HEK293T (cell line): ENCODE measurements around the gene KCNK6.

Source experiments
- CTCF ChIA-PET: fragments of 350-600 bp; formaldehyde crosslinking; extraction: SDS; loops from one replicate; lab custom pipeline; 2021; ENCODE audit warnings: antibody characterized with exemption, inconsistent platforms; lab: Yijun Ruan, JAX
- POLR2A ChIA-PET: fragments of 350-600 bp; formaldehyde crosslinking; extraction: SDS; loops from one replicate; lab custom pipeline; 2020; ENCODE audit warnings: antibody characterized with exemption, inconsistent platforms; lab: Yijun Ruan, JAX
- DNase-seq: peaks from one replicate; pipeline ENCODE4 v3.0.0; 2012; ENCODE audit warnings: mixed read lengths; ENCODE audit errors: extremely low spot score
- ARNT ChIP-seq: fragments of 450-650 bp; IDR thresholded peaks from 2 replicates; pipeline ENCODE4 v1.6.1; 2017; ENCODE audit warnings: mild to moderate bottlenecking
- BHLHE40 ChIP-seq: fragments of 450-650 bp; IDR thresholded peaks from 2 replicates; pipeline ENCODE4 v1.6.1; 2016; ENCODE audit warnings: mild to moderate bottlenecking, moderate library complexity, borderline replicate concordance
- CTBP1 ChIP-seq: fragments of 450-650 bp; IDR thresholded peaks from 2 replicates; pipeline ENCODE4 v1.6.1; 2016; ENCODE audit warnings: borderline replicate concordance
- ELF4 ChIP-seq: fragments of 450-650 bp; IDR thresholded peaks from 2 replicates; pipeline ENCODE4 v1.6.1; 2017; ENCODE audit warnings: antibody characterized with exemption
- FOXA1 ChIP-seq: fragments of 450-650 bp; IDR thresholded peaks from 2 replicates; pipeline ENCODE4 v1.6.1; 2016; ENCODE audit warnings: mild to moderate bottlenecking
- FOXK2 ChIP-seq: fragments of 450-650 bp; IDR thresholded peaks from 2 replicates; pipeline ENCODE4 v1.6.1; 2016; ENCODE audit warnings: mild to moderate bottlenecking
- FOXM1 ChIP-seq: fragments of 450-650 bp; IDR thresholded peaks from 2 replicates; pipeline ENCODE4 v1.6.1; 2017; ENCODE audit warnings: mild to moderate bottlenecking, borderline replicate concordance
- HDGF ChIP-seq: fragments of 450-650 bp; IDR thresholded peaks from 2 replicates; pipeline ENCODE4 v1.6.1; 2017; ENCODE audit warnings: antibody characterized with exemption, borderline replicate concordance
- L3MBTL2 ChIP-seq: fragments of 450-650 bp; conservative IDR thresholded peaks from 2 replicates; pipeline ENCODE4 v1.6.1; 2016; ENCODE audit warnings: mild to moderate bottlenecking
- LEF1 ChIP-seq: fragments of 450-650 bp; IDR thresholded peaks from 2 replicates; pipeline ENCODE4 v1.6.1; 2017; ENCODE audit warnings: mild to moderate bottlenecking, borderline replicate concordance
- NFRKB ChIP-seq: fragments of 450-650 bp; IDR thresholded peaks from 2 replicates; pipeline ENCODE4 v1.6.1; 2016; ENCODE audit warnings: mild to moderate bottlenecking, moderate library complexity
- PKNOX1 ChIP-seq: fragments of 450-650 bp; IDR thresholded peaks from 2 replicates; pipeline ENCODE4 v1.6.1; 2016
- SP1 ChIP-seq: fragments of 450-650 bp; IDR thresholded peaks from 2 replicates; pipeline ENCODE4 v1.6.1; 2017
- SUZ12 ChIP-seq: fragments of 450-650 bp; IDR thresholded peaks from 2 replicates; pipeline ENCODE4 v1.6.1; 2016; ENCODE audit warnings: mild to moderate bottlenecking
- TARDBP ChIP-seq: fragments of 450-650 bp; IDR thresholded peaks from 2 replicates; pipeline ENCODE4 v1.6.1; 2016
- ZNF384 ChIP-seq: fragments of 450-650 bp; IDR thresholded peaks from 2 replicates; pipeline ENCODE4 v1.6.1; 2016

The KCNK6 gene

DNA sequence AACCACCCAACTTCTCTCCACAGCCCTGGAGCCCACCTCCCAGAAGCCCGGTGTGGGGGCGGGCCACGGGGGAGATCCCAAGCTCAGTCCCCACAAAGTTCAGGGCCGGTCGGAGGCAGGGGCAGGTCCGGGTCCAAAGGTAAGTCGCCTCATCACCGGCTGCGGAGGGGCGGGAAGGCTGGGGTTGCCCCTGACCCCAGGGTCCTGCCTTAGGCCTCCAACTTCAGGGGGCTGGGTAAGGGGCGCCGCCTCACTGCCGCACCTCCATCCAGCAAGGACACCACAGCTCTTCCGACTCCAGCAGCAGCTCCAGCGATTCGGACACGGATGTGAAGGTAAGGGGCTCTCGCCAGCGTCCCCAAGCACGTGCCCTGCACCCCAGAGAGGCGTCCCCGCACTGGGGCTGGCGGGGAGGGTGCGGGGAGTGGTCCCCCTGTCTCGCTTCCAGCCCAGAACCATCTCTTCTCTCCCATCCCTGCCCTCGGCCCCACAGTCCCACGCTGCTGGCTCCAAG lies 15.2 kb upstream of the KCNK6 start:
- no peak for DNase-seq
- ChIA-PET POLR2A (no interaction called here), CTCF (no interaction called here)
- TF ChIP-seq TARDBP (no peak), CTBP1 (no peak), BHLHE40 (no peak), ZNF384 (no peak), NFRKB (no peak)

DNA sequence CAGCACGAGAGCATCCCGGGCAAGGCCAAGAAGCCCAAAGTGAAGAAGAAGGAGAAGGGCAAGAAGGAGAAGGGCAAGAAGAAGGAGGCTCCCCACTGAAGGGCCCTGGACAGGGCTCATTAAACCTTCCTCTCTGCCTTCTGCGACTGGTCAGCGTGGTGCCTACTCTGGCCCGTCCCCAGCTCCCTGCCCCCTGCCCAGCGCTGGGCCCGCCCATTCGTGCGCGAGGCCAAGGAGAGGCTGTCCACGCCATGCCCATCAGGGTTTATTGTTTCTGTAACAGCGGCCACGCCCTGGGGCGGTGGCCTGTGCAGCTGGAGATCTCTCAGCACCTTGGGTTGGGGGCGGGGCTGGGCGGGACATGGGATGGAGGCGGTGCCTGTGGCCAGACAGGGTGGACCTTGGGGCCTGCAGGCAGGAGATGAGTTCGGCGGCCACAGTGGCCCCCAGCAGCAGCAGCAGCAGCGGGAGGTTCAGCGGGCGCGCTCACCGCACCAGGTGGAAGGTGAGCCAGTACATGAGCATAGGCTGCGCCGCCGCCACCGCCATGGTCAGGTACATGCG lies 14.7 kb upstream of the KCNK6 start:
- ChIA-PET POLR2A (no interaction called here), CTCF (no interaction called here)
- DNase-seq, result peak; percentile 36
- TF ChIP-seq ZNF384 (no peak), HDGF (no peak), PKNOX1 (0 out of 2 replicates have a peak, but pooled peaks have one; percentile 19), ARNT (no peak), CTBP1 (no peak), SUZ12 (no peak), FOXA1 (no peak)

DNA sequence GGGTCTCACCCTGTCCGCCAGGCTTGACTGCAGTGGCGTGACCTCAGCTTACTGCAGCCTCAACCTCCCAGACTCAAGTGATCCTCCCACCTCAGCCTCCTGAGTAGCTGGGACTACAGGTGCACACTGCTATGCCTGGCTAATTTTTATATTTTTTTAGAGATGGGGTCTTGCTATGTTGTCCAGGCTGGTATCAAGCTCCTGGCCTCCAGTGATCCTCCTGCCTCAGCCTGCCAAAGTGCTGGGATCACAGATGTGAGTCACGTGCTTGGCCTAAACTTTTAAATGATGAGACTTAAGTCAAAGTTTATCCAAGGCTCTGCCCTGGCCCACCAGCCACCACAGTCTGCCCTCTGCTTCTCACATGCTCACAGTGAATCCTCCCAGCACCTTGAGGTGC lies 13.4 kb upstream of the KCNK6 start:
- no peak for TF ChIP-seq FOXM1
- no peak for TF ChIP-seq SP1
- no peak for TF ChIP-seq PKNOX1
- no peak for TF ChIP-seq FOXA1
- TF ChIP-seq ELF4, result no peak
- no peak for TF ChIP-seq ZNF384
- TF ChIP-seq SUZ12, result no peak
- TF ChIP-seq CTBP1, result no peak
- TF ChIP-seq ARNT, result no peak
- no peak for TF ChIP-seq TARDBP
- TF ChIP-seq FOXK2, result no peak
- no peak for TF ChIP-seq HDGF
- no peak for TF ChIP-seq LEF1
- no peak for TF ChIP-seq NFRKB
- no peak for TF ChIP-seq BHLHE40
- no peak for TF ChIP-seq L3MBTL2
- POLR2A ChIA-PET, result no interaction called here
- CTCF ChIA-PET, result no interaction called here
- no peak for DNase-seq

DNA sequence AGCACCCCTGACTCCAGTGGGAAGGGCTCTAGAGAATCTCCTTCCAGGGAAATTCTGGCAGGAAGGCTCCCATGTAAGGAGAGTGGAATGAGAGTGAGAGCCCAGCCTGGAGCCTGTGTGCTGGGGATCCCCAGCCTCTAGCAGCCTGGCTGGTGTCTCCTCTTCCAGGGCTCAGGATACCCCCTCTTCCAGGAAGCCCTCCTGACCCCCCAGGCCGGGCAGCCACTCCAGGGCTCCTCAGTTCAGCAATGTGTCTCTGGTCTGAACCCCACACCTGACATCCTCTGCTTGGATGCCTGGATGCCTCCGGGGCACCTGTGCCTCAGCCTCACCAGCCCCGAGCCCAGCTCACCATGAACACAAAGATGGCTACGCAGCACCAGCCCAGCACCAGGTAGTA lies 12.6 kb upstream of the KCNK6 start:
- ChIA-PET CTCF (no interaction called here), POLR2A (no interaction called here)
- DNase-seq, result no peak
- TF ChIP-seq ARNT, result no peak
- TF ChIP-seq BHLHE40, result no peak

DNA sequence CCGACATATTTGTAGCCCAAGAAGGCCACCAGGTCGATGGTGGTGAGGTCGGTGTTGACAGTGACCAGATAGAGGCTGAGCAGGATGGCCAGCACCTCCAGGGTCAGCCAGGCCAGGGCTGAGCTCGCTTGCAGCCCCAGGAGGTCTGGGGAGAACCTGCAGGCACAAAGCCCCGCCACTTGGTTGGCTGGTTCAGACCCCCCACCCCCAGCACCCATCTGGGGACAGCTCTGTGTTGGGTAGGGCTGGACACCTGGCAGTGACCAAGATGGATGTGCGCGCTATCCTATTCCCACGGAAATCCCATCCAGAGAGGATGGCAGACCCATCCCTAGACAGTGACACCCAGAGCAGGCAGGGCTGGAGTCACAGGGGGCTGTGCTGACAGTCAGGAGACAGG lies 12.0 kb upstream of the KCNK6 start:
- CTCF ChIA-PET, result no interaction called here
- TF ChIP-seq L3MBTL2, result no peak
- POLR2A ChIA-PET, result no interaction called here
- no peak for DNase-seq

GRCh38 chr19:38308006-38308766 lies 11.5 kb upstream of the KCNK6 start:
- DNase-seq, result no peak
- CTCF ChIA-PET, result no interaction called here
- no peak for TF ChIP-seq FOXM1
- no peak for TF ChIP-seq BHLHE40
- TF ChIP-seq FOXA1, result no peak
- no peak for TF ChIP-seq ZNF384
- TF ChIP-seq ARNT, result no peak
- no peak for TF ChIP-seq LEF1
- no peak for TF ChIP-seq FOXK2
- TF ChIP-seq TARDBP, result no peak
- no peak for TF ChIP-seq CTBP1
- TF ChIP-seq ELF4, result no peak
- no peak for TF ChIP-seq L3MBTL2
- no peak for TF ChIP-seq HDGF
- no peak for TF ChIP-seq SUZ12
- TF ChIP-seq PKNOX1, result no peak
- TF ChIP-seq SP1, result no peak
- no peak for TF ChIP-seq NFRKB
- POLR2A ChIA-PET, result no interaction called here
